T-helper 1 cell treated with Interleukin-12 subunit alpha and Interleukin-12 subunit beta and Interleukin-4 antibody, amounts not matched to agents 30 μg/mL and 1 μg/mL, for 36 hours (primary cell): ENCODE data around the gene ARG2.

Experiments used
- H3K27ac Mint-ChIP-seq: one replicate; pipeline ENCODE4 v1.8.0; 2021; ENCODE audit warnings: mild to moderate bottlenecking, mixed read lengths
- H3K27me3 Mint-ChIP-seq: one replicate; pipeline ENCODE4 v1.8.0; 2021; ENCODE audit warnings: low read depth, mixed read lengths
- H3K36me3 Mint-ChIP-seq: one replicate; pipeline ENCODE4 v1.8.0; 2021; ENCODE audit warnings: low read depth, mixed read lengths
- H3K4me1 Mint-ChIP-seq: one replicate; pipeline ENCODE4 v1.8.0; 2021; ENCODE audit warnings: low read depth, mixed read lengths
- H3K4me3 Mint-ChIP-seq: one replicate; pipeline ENCODE4 v1.8.0; 2021; ENCODE audit warnings: mild to moderate bottlenecking, moderate library complexity, mixed read lengths
- H3K9me3 Mint-ChIP-seq: one replicate; pipeline ENCODE4 v1.8.0; 2021; ENCODE audit warnings: mixed read lengths

The ARG2 gene

DNA sequence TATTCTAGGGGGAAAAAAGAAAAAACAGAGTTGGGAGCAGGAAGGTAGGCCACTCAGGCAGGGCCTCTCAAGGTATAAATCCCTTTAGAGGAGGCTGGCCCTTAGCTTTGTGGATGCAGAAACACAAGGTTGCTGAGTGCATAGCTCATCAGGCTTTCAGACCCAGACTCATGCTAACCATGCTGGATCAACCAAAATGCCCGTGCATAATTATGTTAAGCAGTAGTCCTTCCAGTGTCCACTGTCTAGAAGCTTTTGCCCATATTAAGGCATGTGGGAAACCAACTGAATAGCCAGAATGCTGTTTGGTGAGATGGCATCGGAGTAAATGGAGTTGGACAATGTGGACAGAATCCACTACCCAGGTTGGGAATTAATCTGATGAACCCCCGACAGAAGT, 18.9 kb downstream of the ARG2 start:
- peaks cover 8% of the 10 kb centered on the region for H3K4me1 Mint-ChIP-seq
- peaks cover 3% of the 10 kb centered on the region for H3K36me3 Mint-ChIP-seq
- H3K27ac Mint-ChIP-seq, result no peak overlapping the region
- H3K4me3 Mint-ChIP-seq, result no peak overlapping the region
- H3K9me3 Mint-ChIP-seq, result no peaks in the 10 kb centered on the region
- H3K27me3 Mint-ChIP-seq, result no peaks in the 10 kb centered on the region

DNA sequence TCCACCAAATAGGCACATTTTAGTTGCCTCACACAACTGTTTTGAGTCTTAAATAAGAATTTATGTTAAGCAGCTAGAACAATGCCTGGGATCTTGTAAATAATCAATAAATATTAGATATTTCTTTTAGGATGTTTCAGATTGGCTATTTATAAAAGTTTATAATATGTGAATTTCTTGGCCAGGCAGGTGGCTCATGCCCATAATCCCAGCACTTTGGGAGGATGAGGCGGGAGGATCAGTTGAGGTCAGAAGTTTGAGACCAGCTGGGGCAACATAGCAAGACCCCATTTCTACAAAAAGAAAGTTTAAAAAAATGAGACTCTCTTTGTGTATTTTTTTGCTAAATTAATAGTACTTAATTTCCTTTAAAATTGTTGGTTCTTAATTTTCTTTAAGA, 21.8 kb downstream of the ARG2 start:
- no peak overlapping the region for H3K27ac Mint-ChIP-seq
- no peaks in the 10 kb centered on the region for H3K27me3 Mint-ChIP-seq
- no peaks in the 10 kb centered on the region for H3K9me3 Mint-ChIP-seq
- peaks cover 7% of the 10 kb centered on the region for H3K4me1 Mint-ChIP-seq
- no peak overlapping the region for H3K4me3 Mint-ChIP-seq
- H3K36me3 Mint-ChIP-seq, result peaks cover 9% of the 10 kb centered on the region

DNA sequence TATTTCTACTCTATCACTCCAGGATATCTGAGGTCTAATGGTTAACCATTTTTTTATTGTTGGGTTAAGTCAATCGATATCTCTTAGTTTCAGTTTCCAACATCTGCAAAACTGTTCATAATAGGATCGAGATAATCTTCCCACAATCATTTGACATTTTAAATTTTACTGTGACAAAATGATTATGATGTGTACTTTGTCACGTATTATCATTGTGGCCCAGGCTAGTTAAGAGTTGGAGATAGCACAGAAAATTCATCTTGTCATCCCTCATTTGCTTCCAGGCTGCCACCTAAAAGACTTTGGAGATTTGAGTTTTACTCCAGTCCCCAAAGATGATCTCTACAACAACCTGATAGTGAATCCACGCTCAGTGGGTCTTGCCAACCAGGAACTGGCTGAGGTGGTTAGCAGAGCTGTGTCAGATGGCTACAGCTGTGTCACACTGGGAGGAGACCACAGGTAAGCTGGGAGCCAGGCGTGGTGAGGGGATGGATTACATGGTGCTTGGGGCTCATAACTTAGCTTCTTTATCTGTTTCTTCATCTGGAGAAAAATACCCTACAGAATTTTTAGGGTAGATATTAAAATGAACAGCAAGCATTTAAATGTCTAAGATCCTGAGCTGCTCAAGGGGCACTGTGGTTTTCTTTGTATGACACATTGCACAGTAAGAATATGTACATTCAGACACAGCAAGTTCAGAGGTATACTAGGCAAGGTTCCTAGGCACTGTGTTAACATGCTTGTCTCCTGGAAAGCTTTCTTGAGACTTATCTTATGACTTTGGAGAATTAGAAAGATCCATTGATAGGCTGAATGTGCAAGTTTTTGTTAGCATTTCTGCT, 22.4 kb downstream of the ARG2 start:
- H3K9me3 Mint-ChIP-seq, result no peaks in the 10 kb centered on the region
- H3K4me1 Mint-ChIP-seq, result peaks cover 6% of the 10 kb centered on the region
- H3K27ac Mint-ChIP-seq, result no peak overlapping the region
- no peaks in the 10 kb centered on the region for H3K27me3 Mint-ChIP-seq
- peaks cover 9% of the 10 kb centered on the region for H3K36me3 Mint-ChIP-seq
- no peak overlapping the region for H3K4me3 Mint-ChIP-seq

DNA sequence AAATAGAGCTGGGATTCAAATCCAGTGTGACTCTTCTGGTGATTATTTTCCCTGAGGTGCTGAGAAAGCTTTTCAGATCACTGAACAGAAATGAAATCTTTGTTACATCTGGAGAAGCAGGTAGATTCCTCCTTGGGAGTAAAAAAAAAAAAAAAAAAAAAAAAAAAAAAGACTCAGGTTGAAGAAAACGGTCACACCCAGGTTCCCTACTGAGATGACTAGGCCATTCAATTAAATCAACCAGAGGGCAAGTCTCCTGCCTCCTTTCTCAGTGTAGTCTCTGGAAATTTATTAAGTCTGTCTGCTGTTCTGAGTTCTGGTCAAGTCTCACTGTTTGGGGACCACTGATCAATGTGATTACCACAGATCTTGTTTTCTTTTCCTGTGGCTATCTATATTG, 24.0 kb downstream of the ARG2 start:
- Mint-ChIP-seq H3K4me3 (no peak overlapping the region), H3K9me3 (no peaks in the 10 kb centered on the region), H3K4me1 (peaks cover 6% of the 10 kb centered on the region), H3K27ac (no peak overlapping the region), H3K36me3 (peaks cover 12% of the 10 kb centered on the region), H3K27me3 (no peaks in the 10 kb centered on the region)

DNA sequence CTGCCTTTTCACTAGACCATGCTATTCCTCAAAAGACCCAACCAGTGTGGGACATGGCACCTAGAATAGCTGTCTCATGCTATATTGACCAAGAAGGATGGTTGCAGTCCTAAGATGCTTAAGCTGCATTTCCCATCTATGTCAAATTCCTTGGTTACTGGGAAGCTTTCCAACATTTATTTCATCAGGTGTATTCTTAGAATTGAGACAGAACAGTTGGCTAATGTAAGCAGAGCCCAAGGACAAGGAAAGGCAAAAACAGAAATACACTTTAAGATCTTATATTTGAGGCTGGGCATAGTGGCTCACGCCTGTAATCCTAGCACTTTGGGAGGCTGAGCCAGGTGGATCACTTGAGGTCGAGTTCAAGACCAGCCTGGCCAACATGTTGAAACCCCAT, 24.7 kb downstream of the ARG2 start:
- Mint-ChIP-seq H3K4me3 (no peak overlapping the region), H3K4me1 (peaks cover 6% of the 10 kb centered on the region), H3K9me3 (no peaks in the 10 kb centered on the region), H3K27ac (no peak overlapping the region), H3K27me3 (no peaks in the 10 kb centered on the region), H3K36me3 (peaks cover 14% of the 10 kb centered on the region)

DNA sequence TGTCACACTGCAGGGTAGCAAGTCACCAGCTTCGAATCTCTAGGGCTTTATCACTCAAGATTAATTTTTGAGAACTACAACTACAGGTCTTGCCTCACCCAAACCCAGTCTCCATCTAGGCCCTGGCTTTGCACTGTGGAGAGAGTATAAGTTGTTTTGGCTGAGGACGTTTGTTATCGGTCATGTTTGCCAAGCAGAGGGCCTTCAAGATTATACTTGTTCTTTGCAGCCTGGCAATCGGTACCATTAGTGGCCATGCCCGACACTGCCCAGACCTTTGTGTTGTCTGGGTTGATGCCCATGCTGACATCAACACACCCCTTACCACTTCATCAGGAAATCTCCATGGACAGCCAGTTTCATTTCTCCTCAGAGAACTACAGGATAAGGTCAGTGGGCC, 25.7 kb downstream of the ARG2 start:
- Mint-ChIP-seq H3K9me3 (no peaks in the 10 kb centered on the region), H3K27ac (no peak overlapping the region), H3K36me3 (peaks cover 22% of the 10 kb centered on the region), H3K4me3 (no peak overlapping the region), H3K27me3 (no peaks in the 10 kb centered on the region), H3K4me1 (peaks cover 6% of the 10 kb centered on the region)

DNA sequence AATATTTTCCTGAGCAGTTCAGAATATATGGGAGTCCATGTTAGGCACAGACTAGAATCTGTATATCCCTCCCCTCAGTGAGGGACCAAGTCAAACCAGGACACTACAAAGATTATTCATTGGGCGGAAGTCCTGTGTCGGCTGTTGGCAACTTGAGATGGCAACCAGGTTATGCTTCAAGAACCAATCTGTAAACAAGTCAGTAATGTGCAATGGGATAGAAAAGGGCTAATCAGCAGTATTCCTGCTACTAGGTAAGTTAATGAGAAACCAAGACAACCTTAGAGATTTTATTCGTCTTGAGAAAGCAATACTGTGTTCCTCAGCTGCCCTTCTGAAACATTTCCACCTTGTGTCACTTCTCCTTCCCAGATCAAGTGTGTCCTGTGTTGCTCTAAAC, 26.4 kb downstream of the ARG2 start:
- Mint-ChIP-seq H3K9me3 (no peaks in the 10 kb centered on the region), H3K36me3 (peaks cover 28% of the 10 kb centered on the region), H3K4me3 (no peak overlapping the region), H3K4me1 (peaks cover 6% of the 10 kb centered on the region), H3K27me3 (no peaks in the 10 kb centered on the region), H3K27ac (no peak overlapping the region)

DNA sequence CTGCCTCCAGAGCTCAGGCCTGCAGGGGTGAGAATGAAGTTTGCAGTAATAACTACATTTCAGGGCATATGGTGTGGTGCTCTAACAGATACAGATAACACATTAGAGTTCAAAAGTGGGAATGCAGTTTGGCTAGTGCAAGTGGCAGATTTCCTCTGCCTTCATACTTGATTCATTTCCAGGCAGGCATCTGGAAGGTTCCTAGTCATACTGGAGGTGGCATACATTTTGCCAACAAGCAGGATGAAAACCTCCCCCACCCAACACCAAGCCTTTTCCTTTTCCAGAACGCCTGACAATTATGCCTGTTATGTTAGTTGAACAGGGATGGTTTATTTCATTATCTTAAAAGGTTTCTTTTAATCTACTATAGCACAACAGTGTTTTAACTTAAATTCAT, 30.4 kb downstream of the ARG2 start:
- Mint-ChIP-seq H3K4me3 (no peak overlapping the region), H3K4me1 (no peaks in the 10 kb centered on the region), H3K36me3 (peaks cover 30% of the 10 kb centered on the region), H3K27ac (no peak overlapping the region), H3K9me3 (no peaks in the 10 kb centered on the region), H3K27me3 (no peaks in the 10 kb centered on the region)

DNA sequence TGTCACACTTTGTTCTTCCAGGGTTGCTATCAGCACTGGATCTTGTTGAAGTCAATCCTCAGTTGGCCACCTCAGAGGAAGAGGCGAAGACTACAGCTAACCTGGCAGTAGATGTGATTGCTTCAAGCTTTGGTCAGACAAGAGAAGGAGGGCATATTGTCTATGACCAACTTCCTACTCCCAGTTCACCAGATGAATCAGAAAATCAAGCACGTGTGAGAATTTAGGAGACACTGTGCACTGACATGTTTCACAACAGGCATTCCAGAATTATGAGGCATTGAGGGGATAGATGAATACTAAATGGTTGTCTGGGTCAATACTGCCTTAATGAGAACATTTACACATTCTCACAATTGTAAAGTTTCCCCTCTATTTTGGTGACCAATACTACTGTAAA, 31.0 kb downstream of the ARG2 start:
- Mint-ChIP-seq H3K36me3 (peaks cover 30% of the 10 kb centered on the region), H3K4me3 (no peak overlapping the region), H3K4me1 (no peaks in the 10 kb centered on the region), H3K9me3 (no peaks in the 10 kb centered on the region), H3K27me3 (no peaks in the 10 kb centered on the region), H3K27ac (no peak overlapping the region)

DNA sequence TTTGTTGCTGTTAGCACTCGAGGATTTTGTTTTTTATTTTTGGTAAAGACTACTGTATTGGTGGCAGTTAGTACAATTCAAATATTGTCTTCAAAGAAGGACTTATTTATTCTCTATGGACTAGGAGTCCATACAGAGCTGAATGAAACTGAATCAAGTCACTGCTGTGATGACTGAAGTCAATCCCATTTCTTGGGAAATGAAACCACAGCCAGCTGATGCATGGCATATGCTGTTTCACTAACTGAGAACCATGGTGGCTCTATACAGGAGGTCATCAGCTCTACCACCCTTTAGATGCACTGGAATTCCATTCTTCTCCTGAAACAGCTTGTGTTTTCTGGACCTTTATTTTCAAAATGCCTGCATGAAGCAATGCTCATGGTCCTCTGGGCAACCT, 32.5 kb downstream of the ARG2 start:
- H3K4me3 Mint-ChIP-seq, result no peak overlapping the region
- no peaks in the 10 kb centered on the region for H3K9me3 Mint-ChIP-seq
- H3K36me3 Mint-ChIP-seq, result peaks cover 32% of the 10 kb centered on the region
- H3K4me1 Mint-ChIP-seq, result no peaks in the 10 kb centered on the region
- H3K27me3 Mint-ChIP-seq, result no peaks in the 10 kb centered on the region
- no peak overlapping the region for H3K27ac Mint-ChIP-seq

DNA sequence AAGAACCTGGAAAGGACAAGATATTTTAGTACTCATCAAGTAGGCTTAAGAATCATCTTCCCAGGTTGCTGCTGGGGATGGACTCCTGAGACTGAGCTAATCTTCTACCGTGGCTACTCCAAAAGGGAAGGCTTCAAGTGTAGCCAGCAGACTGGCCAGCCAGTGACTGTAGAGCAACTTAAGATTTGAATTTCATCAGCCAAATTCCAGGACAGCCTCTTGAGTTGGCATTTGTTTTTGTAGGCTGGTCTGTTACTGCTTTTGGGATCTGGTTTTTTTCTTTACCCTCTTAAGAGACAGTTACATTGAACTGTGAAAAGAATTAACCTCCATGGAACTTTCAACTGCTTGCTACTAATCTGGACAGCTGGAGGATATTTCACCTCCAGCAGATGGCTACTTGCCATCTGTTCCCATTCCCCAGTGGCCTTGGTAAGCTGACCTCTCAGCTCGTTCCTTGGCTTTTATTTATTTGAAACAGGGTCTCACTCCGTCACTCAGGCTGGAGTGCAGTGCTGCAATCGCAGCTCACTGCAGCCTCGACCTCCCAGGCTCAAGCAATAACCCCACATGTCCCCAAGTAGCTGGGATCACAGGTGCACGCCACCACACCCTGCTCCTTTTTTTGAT, 34.0 kb downstream of the ARG2 start:
- no peak overlapping the region for H3K4me3 Mint-ChIP-seq
- no peaks in the 10 kb centered on the region for H3K27me3 Mint-ChIP-seq
- H3K36me3 Mint-ChIP-seq, result peaks cover 33% of the 10 kb centered on the region
- H3K4me1 Mint-ChIP-seq, result no peaks in the 10 kb centered on the region
- no peak overlapping the region for H3K27ac Mint-ChIP-seq
- H3K9me3 Mint-ChIP-seq, result no peaks in the 10 kb centered on the region

DNA sequence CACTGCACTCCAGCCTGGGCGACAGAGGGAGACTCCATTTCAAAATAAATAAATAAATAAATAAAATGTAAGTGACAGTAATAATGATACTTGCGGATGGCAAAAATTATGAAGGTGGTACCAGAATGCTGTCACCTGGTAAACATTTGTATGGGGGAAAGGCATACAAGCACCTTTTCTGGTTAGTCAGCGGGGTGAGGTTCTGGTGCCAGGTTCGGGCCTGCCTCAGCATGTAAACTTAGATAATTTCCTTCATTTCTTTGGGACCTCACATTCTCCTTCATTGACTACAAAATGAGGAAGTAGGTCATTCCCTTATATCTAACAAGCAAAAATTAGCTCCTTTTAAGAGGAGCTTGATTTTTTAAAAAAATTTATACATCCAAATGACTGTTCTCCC, 43.9 kb downstream of the ARG2 start:
- H3K4me1 Mint-ChIP-seq, result peaks cover 19% of the 10 kb centered on the region

DNA sequence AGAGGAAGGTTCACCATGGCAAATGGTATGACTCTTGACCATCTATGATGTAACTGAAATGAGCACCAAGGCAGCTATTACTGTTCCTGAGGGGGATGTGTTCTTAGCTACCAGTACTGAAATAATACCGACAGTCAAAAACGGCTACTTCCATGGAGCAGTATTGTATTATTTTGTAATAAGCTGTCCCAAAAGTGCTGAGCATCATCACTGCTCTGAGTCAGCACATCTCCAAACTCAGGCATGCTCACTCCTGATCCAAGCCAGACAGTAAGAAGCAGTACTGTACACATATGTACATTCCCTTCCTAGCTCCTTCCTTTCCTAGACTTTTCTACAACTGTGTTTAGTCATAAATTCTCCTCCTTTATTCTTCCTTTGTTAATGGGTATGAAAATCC, 46.1 kb downstream of the ARG2 start:
- Mint-ChIP-seq H3K27ac (no peak overlapping the region), H3K27me3 (no peaks in the 10 kb centered on the region), H3K4me1 (peaks cover 27% of the 10 kb centered on the region), H3K9me3 (no peaks in the 10 kb centered on the region), H3K4me3 (no peak overlapping the region), H3K36me3 (peaks cover 5% of the 10 kb centered on the region)

More for the DNA sequence above, 43.9 kb downstream of the ARG2 start:
- no peak overlapping the region for H3K4me3 Mint-ChIP-seq
- peaks cover 7% of the 10 kb centered on the region for H3K36me3 Mint-ChIP-seq
- no peaks in the 10 kb centered on the region for H3K27me3 Mint-ChIP-seq
- no peaks in the 10 kb centered on the region for H3K9me3 Mint-ChIP-seq
- no peak overlapping the region for H3K27ac Mint-ChIP-seq

DNA sequence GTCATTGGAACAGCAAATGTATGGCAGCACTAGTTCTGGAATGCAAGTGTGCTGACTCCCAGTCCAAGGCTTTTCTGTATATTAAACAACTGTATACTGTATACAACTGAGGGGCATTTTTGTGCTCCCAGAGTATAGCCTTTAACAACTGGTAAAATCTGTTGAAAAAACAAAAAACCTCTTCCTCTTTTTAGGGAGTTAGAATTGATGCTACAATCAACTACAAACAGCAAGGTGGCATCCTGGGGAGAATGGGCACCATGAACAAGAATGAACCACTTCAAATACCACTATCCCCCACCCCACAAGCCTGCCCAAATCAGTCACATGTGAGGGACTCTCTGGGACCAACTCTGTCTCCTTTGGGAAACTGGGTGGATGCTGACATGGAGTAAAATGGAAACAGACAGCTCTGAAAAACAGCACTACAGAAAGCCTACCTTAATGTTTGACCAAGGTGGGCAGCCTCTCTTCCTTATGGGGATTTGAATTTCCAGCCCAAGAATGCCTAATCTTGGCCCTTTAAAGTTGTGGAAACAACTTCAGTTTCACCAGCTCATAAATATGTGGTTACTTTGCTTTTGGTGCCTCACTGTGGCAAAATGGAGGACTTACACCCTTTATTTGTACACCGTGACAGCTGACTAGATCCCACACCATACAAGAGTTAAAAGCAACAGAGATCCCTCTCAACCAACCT, 47.2 kb downstream of the ARG2 start:
- H3K27ac Mint-ChIP-seq, result no peak overlapping the region
- peaks cover 5% of the 10 kb centered on the region for H3K36me3 Mint-ChIP-seq
- peaks cover 27% of the 10 kb centered on the region for H3K4me1 Mint-ChIP-seq
- H3K27me3 Mint-ChIP-seq, result no peaks in the 10 kb centered on the region
- H3K9me3 Mint-ChIP-seq, result no peaks in the 10 kb centered on the region
- no peak overlapping the region for H3K4me3 Mint-ChIP-seq

DNA sequence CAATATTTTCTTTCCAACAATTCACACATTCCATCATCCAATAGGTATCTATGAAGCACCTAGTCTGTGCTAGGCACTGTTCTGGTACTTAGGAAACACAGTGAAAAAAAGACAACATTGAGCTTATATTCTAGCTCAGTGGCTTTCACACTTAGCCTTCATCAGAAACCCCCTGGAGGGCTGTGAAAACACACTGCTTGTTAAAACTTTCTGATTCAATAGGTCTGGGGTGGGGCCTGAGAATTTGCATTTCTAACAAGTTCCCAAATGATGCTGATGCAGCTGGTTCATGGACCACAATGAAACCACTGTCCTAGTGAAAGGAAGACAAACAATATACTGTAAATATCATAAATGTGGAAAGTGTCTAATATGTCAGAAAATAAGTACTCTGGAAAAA, 48.8 kb downstream of the ARG2 start:
- Mint-ChIP-seq H3K27ac (no peak overlapping the region), H3K27me3 (no peaks in the 10 kb centered on the region), H3K4me1 (peaks cover 35% of the 10 kb centered on the region), H3K4me3 (no peak overlapping the region), H3K36me3 (peaks cover 2% of the 10 kb centered on the region), H3K9me3 (no peaks in the 10 kb centered on the region)
